Upper lobe of left lung (tissue), 4 donors: ENCODE measurements around the gene VASP.
A peak's percentile ranks its signal among the peaks of the same experiment; 100 is the strongest.

Source experiments
- POLR2AphosphoS5 ChIP-seq, 2 donors: sonication (generic); formaldehyde crosslinking; IDR thresholded peaks; one replicate each; pipeline ENCODE4 v1.5.1; 2017; ENCODE audit warnings: antibody characterized with exemption in 2 of 2
- TF ChIP-seq, protein P1 (sequence below), 6 experiments: fragments of 450-650 bp in 4 of 6; fragments of 200-600 bp in 2 of 6; sonication (generic) in 2 of 6; IDR thresholded peaks; one replicate each; pipeline ENCODE4 v1.5.1; 2016 to 2019; ENCODE audit warnings: antibody characterized with exemption in 6 of 6

DNA sequence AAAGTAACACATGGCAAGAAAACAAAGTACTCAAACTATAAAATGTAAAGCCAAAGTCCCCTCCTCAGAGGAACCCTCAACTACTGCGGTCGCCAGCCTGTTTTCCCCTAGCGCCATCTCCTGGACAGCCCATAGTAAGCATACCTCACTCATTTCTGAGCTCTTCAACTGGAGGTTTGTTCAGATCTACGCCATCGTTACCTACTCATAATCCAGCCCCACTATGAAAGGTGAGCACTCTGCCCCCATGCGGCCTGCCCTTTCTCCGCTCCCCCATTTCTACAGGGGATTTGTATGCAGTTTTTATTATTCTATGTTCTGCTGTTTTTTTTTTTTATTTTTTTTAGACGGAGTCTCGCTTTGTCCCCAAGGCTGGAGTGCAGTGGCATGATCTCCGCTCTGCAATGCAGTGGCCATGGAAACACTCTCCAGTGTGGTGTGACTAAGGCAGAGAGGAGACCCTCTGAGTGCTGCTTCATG lies 51.2 kb downstream of the VASP start:
- TF ChIP-seq, protein P1, sequence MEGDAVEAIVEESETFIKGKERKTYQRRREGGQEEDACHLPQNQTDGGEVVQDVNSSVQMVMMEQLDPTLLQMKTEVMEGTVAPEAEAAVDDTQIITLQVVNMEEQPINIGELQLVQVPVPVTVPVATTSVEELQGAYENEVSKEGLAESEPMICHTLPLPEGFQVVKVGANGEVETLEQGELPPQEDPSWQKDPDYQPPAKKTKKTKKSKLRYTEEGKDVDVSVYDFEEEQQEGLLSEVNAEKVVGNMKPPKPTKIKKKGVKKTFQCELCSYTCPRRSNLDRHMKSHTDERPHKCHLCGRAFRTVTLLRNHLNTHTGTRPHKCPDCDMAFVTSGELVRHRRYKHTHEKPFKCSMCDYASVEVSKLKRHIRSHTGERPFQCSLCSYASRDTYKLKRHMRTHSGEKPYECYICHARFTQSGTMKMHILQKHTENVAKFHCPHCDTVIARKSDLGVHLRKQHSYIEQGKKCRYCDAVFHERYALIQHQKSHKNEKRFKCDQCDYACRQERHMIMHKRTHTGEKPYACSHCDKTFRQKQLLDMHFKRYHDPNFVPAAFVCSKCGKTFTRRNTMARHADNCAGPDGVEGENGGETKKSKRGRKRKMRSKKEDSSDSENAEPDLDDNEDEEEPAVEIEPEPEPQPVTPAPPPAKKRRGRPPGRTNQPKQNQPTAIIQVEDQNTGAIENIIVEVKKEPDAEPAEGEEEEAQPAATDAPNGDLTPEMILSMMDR (IDR thresholded peaks at IDR 0.05): peak; percentile 22 to 66 (median 48)
- TF ChIP-seq POLR2AphosphoS5 (IDR thresholded peaks at IDR 0.05): no peak
